Kidney (tissue), 22 donors: Measurements from ENCODE around the gene RABL6. TPM values are rescaled to one million over a fixed set of nuclear protein-coding genes. Genes with fewer than 3 reads are reported as not detected.

Source experiments
- DNase-seq, 5 donors: peaks; one replicate each; pipeline ENCODE4 v3.0.0-alpha.2; 2013 to 2020
- FAIRE-seq: peaks from 2 replicates; lab custom pipeline; 2012; peaks lifted over from hg19 to GRCh38; lab: Jason Lieb, UNC
- H3K27ac ChIP-seq, 2 donors: one replicate each; pipeline ENCODE4 v1.7.0; 2013; ENCODE audit warnings: low read depth in 2 of 2, low read length in 2 of 2, inconsistent platforms in 1 of 2
- H3K27me3 ChIP-seq: one replicate; pipeline ENCODE4 v1.7.1; 2013; ENCODE audit warnings: low read length, inconsistent platforms; ENCODE audit not compliant: control insufficient read depth, insufficient read depth
- H3K36me3 ChIP-seq, 3 donors: one replicate each; pipeline versions ENCODE4 v1.7.0 to v1.7.1; 2013; ENCODE audit warnings: low read length in 3 of 3, control low read depth in 1 of 3, inconsistent platforms in 1 of 3; ENCODE audit not compliant: insufficient read depth in 3 of 3, control insufficient read depth in 2 of 3
- H3K4me1 ChIP-seq, 3 donors: one replicate each; pipeline versions ENCODE4 v1.7.0 to v1.7.1; 2013; ENCODE audit warnings: low read length in 3 of 3, inconsistent platforms in 1 of 3, low read depth in 1 of 3; ENCODE audit not compliant: control insufficient read depth in 2 of 3, insufficient read depth in 2 of 3
- H3K4me3 ChIP-seq, 3 donors: one replicate each; pipeline versions ENCODE4 v1.7.0 to v1.8.1; 2013; ENCODE audit warnings: low read length in 3 of 3, control low read depth in 1 of 3, inconsistent platforms in 1 of 3
- H3K9ac ChIP-seq, 3 donors: one replicate each; pipeline versions ENCODE4 v1.7.0 to v1.7.1; 2013; ENCODE audit warnings: low read length in 3 of 3, control low read depth in 1 of 3, inconsistent platforms in 1 of 3
- H3K9me3 ChIP-seq, 3 donors: one replicate each; pipeline versions ENCODE4 v1.7.0 to v1.7.1; 2013; ENCODE audit warnings: low read length in 3 of 3, control low read depth in 1 of 3, inconsistent platforms in 1 of 3; ENCODE audit not compliant: control insufficient read depth in 2 of 3, insufficient read depth in 1 of 3
- CTCF ChIP-seq: IDR thresholded peaks from 3 replicates; pipeline ENCODE4 v1.5.1; 2012; ENCODE audit warnings: mild to moderate bottlenecking, moderate library complexity, borderline replicate concordance; ENCODE audit not compliant: insufficient read depth; ENCODE audit errors: extremely low read depth
- intact Hi-C: fragments of 100-400 bp; cut with DNase I; formaldehyde crosslinking; loops from one replicate; pipeline ENCODE4 v1.11.1; 2022
- long read RNA-seq, 10 donors: library from polyadenylated mRNA in 1 of 10; unstranded in 1 of 10; transcript quantifications; one replicate each; pipeline ENCODE4 v2.0.0 and lab custom pipeline, GENCODE V29; 2021 to 2026
- polyA plus RNA-seq: library from polyadenylated mRNA; stranded (reverse); fragments of 350-450 nt; fragmentation: Illumina TruSeq; extraction: RNeasy Lipid Tissue Mini Kit (QIAGEN cat#74804); gene quantifications from one replicate; pipeline ENCODE4 v1.2.3, GENCODE V29; 2014; ENCODE audit warnings: low read depth, low replicate concordance; ENCODE audit not compliant: insufficient read depth
- total RNA-seq: library from RNA; stranded (reverse); fragmentation: NEBNext Ultra II Directional; extraction: Animal tissue kit (Norgen Biotek cat#: 25700); gene quantifications from one replicate; pipeline ENCODE4 v1.2.1, GENCODE V29; 2021
- donor health status: control.
- donor health status: control.
- donor health status: control.
- donor health status: control.
- donor health status: control.
- donor health status: DM: yes; HTN: yes; CAD: no.
- donor health status: Normal renal cell carcinoma (clear cell type).

Gene RABL6, protein sequence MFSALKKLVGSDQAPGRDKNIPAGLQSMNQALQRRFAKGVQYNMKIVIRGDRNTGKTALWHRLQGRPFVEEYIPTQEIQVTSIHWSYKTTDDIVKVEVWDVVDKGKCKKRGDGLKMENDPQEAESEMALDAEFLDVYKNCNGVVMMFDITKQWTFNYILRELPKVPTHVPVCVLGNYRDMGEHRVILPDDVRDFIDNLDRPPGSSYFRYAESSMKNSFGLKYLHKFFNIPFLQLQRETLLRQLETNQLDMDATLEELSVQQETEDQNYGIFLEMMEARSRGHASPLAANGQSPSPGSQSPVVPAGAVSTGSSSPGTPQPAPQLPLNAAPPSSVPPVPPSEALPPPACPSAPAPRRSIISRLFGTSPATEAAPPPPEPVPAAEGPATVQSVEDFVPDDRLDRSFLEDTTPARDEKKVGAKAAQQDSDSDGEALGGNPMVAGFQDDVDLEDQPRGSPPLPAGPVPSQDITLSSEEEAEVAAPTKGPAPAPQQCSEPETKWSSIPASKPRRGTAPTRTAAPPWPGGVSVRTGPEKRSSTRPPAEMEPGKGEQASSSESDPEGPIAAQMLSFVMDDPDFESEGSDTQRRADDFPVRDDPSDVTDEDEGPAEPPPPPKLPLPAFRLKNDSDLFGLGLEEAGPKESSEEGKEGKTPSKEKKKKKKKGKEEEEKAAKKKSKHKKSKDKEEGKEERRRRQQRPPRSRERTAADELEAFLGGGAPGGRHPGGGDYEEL
- total RNA-seq (70.3 TPM), polyA plus RNA-seq (60.4 TPM)
- long read RNA-seq, donor 1, partial matches to known transcripts = 41 of 48 reads
- long read RNA-seq, donor 1, other reads (novel, unspliced or antisense) = 0 of 48 reads
- long read RNA-seq, donor 2, partial matches to known transcripts = 37 of 40 reads
- long read RNA-seq, donor 2, other reads (novel, unspliced or antisense) = 0 of 40 reads
- long read RNA-seq, donor 3, transcript RABL6-205 (6 exons, 3,328 nt) = major isoform, 5 of 45 reads
- long read RNA-seq, donor 3, partial matches to known transcripts = 38 of 45 reads
- long read RNA-seq, donor 3, other reads (novel, unspliced or antisense) = 0 of 45 reads
- long read RNA-seq, donor 4, partial matches to known transcripts = 0 of 5 reads
- long read RNA-seq, donor 4, other reads (novel, unspliced or antisense) = 0 of 5 reads
- long read RNA-seq, donor 5 = 0 reads
- long read RNA-seq, donor 6, partial matches to known transcripts = 11 of 14 reads
- long read RNA-seq, donor 6, other reads (novel, unspliced or antisense) = 0 of 14 reads
- long read RNA-seq, donor 7, transcript RABL6-201 (15 exons, 3,091 nt) = major isoform, 7 of 51 reads
- long read RNA-seq, donor 7, partial matches to known transcripts = 36 of 51 reads
- long read RNA-seq, donor 7, other reads (novel, unspliced or antisense) = 6 of 51 reads
- long read RNA-seq, donor 8, partial matches to known transcripts = 56 of 61 reads
- long read RNA-seq, donor 8, other reads (novel, unspliced or antisense) = 0 of 61 reads
- long read RNA-seq, donor 9, partial matches to known transcripts = 28 of 30 reads
- long read RNA-seq, donor 9, other reads (novel, unspliced or antisense) = 0 of 30 reads
- long read RNA-seq, donor 10, partial matches to known transcripts = 14 of 21 reads
- long read RNA-seq, donor 10, other reads (novel, unspliced or antisense) = 0 of 21 reads

GRCh38 chr9:136807281-136808074 lies at the start of gene RABL6:
RABL6 (plus strand) TSS chr9:136807948; CDS start chr9:136808197, 249 bp downstream.
- Histone ChIP-seq H3K9ac (peak within 1 kb of the TSS; percentile 28 to 73 (median 64)), H3K27me3 (no peaks in the 10 kb centered on the region), H3K4me1 (peaks cover 0 to 14% (median 6%) of the 10 kb centered on the region in 3 donors), H3K27ac (peak within 1 kb of the TSS; percentile 74 to 86), H3K36me3 (peaks cover 0 to 9% (median 0%) of the 10 kb centered on the region in 3 donors), H3K9me3 (no peaks in the 10 kb centered on the region), H3K4me3 (peak within 1 kb of the TSS; percentile 62 to 73 (median 66))
- no peak for TF ChIP-seq CTCF
- intact Hi-C loops = no loop called here
- peak; percentile 81 to 93 (median 86) for DNase-seq
- FAIRE-seq = no peak

DNA sequence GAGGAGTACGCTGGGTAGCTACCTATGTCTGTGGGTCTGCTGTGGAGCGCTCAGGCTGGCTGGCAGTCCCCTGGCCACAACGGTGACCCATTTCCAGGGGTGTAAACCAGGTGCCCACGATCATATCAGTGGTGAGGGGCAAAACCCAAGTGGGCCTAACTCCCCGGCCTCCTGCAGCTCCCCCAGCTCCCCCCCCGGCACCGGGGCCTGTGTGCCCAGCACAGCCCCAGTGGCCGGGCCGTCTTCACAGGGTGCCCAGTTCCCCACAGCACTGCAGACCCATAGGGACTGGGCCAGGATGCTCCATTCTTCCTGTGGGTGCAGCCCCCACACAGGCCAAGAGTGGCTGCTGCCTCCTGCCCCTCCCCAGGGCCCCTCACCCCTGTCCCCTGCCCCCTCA lies 48.7 kb upstream of the RABL6 start:
- no peak for TF ChIP-seq CTCF
- no peaks in the 10 kb centered on the region for H3K4me1 ChIP-seq
- no peaks in the 10 kb centered on the region for H3K36me3 ChIP-seq
- H3K9me3 ChIP-seq = peaks cover 0 to 5% (median 0%) of the 10 kb centered on the region in 3 donors
- intact Hi-C loops = no loop called here
- H3K4me3 ChIP-seq = no peak overlapping the region
- DNase-seq (peak in 1 of 5 donors; percentile 63), FAIRE-seq (no peak)
- no peak overlapping the region for H3K27ac ChIP-seq
- no peaks in the 10 kb centered on the region for H3K27me3 ChIP-seq
- H3K9ac ChIP-seq = no peak overlapping the region
